NOMO-1 treated with DMSO at 0.1 percent for 48 hours (cell line): Measurements from ENCODE around the gene GMDS.

Experiments
- DNase-seq: peaks from one replicate; lab custom pipeline; 2025; ENCODE audit not compliant: unreplicated experiment; lab: John Stamatoyannopoulos, UW

Gene GMDS

DNA sequence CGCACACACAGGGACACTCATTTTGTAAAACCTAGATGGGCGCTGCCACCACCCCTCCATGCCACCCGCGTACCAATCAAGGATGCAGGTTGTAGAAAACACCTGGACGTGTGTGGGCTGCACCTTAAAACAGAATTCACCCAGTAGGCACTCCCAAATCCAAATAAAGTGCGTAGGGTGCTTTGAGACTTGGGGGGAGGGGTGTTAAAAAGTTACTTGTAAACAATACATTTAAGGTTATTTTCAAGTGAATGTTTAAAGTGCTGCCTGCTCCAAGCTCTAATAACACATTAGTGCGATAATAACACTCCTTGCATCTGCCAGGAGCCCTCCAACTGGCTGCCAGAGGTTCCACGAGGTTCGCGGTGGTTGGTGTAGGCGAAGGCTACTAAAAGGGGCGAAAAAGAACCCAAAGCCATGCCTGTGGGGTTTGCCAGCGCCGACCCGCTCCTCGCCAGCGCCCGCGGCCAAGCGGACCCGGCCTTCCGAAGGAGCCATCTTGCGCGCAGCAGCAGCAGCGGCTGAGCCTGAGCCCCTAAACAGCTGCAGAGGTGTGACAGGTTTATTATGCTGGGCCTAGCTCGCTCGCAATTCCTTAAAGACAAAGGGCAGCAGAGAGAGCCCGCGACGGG, 624.2 kb downstream of the GMDS start:
- DNase-seq: no peak

- DNase-seq: no peak
Observed at GRCh38 chr6:1620504-1621069, 624.8 kb downstream of the GMDS start.

GRCh38 chr6:1619673-1620503, 625.5 kb downstream of the GMDS start:
- no peak for DNase-seq

GRCh38 chr6:1619098-1619672, 626.2 kb downstream of the GMDS start:
- DNase-seq: no peak

DNA sequence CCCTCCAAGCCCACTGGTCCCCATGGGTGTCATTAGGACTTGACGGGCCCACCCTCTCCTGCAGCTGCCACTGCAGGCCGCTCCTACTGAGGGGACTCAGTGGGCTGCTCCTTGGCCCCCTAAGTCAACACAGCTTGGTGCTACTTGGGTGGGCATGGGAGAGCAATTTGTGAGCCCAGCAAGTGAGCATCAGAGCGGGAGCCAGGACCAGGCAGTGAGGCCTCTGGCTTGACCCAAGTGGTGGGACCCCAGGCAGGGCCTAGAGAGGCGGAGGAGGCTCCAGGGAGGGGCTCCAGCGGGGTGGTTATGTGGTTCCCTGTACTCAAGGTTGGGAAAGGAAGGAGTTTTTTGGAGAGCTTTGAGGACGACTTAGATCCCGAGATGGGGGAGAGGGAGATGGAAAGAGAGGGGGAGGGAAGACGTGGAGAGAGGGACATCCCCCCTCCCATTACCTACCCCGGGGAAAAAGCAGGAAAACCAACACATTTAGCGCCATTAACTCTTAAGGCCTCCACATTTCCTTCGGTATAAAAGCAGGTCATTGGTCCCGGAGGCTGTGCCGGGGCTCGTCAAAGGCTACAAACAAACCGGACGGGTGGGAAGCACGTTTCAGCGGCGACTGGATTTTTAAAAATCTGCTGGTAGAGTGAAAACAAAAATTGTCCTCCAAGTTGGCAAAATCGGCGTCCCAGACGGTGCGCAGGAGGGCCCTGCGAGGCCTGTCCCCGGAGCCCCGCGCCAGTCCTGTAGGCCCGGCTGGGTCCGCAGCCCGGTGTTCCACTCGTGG, 626.9 kb downstream of the GMDS start:
- DNase-seq: no peak

DNA sequence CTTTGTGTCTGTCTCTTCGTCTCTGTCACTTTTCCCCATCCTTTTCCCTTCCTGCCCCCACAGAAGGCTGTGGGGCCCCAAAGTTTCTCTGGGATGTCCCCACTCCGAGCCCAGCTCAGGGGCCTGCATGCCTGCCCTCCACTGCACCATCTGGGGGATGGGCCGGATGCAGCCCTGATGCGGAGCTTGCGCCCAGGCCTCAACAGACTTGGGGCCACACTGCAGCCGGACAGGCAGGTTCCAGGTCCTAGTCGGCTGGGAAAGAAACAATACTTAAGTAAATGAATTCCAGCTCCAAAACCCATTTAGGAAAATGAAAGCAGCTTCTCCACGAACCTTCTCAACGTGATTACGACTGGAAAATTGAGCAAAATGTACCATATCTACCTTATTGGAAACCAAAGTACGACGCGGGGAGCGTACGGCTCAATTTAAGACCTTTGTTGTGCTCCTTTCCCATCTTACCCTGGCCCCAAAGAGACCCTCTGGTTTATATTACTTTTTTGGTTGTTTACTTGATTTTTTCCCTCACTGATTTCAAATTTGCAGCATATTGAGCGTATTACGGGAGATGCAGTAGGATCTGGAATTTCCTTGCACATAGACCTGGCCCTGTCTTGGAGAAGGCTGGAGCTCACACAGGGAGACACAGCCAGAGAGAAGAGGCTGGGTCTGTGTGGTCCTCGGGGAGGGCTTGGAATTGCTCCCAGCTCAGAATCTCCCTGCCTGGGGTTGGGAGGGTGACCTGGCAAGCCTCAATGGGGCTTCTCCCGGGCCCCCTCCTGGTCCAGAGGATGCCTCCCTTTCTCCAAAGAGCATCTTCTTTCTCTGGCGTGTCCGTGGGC, 627.7 kb downstream of the GMDS start:
- no peak for DNase-seq

DNA sequence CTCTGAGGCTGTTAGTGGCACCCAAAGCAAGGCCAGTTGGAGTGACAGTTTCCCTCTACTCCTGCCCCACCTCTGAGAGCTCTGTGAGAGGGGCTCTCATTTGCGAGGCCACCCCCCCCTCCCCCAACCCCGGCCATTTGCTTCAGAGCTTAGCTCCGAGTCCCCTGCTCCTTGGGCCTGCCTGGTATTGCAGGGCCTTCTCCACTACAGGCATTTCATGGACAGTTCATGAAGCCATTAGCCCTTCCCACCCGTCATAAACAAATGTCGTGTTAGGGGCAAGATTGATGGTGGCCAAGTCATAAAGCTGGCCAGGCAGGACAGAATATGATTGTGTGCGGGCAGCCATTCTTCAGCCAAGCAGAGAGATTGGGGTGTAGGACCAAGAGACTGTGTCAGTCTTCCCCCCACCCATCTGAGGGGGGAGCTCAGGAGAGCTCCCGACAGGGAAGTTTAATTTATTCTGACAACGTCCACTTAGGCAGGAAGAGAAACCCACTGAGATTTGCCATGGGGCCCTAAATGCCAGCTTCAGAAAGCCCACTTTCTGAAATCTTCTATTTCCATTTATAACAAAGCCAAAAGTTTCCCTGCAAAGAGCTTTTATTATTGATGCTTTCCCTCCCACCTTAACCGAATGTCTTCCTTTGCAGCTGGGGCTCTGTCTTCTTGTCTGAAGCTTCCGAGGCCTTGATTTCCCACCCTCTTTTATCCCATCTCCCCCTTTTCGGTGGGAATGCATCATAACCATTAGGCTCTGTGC, 628.5 kb downstream of the GMDS start:
- no peak for DNase-seq

DNA sequence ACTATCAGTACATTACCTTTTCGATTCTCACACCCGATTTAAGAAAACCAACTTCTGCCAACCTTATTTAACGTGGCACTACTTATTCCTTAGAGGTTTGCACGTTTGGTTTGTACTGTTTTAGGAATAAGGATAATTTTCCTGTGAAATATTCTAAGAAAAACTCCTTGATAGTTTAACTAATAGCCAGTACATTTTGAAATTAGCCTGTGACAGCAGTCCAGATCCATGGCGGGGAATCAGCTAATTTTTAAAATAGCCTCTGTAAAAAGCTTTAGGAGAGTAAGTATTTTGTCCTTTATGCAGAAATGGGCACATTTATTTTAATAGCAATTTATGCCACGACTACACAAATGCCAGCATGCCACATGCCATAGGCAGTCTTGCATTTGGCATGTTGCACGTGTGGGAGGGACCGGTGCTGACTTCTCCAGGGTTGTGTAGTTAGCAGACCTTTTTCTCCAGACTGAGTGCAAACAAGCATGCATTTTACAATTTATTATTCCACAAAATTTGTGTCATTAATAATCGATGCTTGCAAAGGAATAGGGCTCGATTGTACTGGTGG, 629.5 kb downstream of the GMDS start:
- DNase-seq: no peak

GRCh38 chr6:1615151-1615852, 630.1 kb downstream of the GMDS start:
- DNase-seq: no peak

GRCh38 chr6:1614448-1615150, 630.8 kb downstream of the GMDS start:
- peak; percentile 17 for DNase-seq

- no peak for DNase-seq
Observed at GRCh38 chr6:1613688-1614447, 631.5 kb downstream of the GMDS start.

GRCh38 chr6:1613346-1613687, 632.1 kb downstream of the GMDS start:
- DNase-seq: no peak

- DNase-seq: no peak
Observed at GRCh38 chr6:1612974-1613306, 632.5 kb downstream of the GMDS start.

DNA sequence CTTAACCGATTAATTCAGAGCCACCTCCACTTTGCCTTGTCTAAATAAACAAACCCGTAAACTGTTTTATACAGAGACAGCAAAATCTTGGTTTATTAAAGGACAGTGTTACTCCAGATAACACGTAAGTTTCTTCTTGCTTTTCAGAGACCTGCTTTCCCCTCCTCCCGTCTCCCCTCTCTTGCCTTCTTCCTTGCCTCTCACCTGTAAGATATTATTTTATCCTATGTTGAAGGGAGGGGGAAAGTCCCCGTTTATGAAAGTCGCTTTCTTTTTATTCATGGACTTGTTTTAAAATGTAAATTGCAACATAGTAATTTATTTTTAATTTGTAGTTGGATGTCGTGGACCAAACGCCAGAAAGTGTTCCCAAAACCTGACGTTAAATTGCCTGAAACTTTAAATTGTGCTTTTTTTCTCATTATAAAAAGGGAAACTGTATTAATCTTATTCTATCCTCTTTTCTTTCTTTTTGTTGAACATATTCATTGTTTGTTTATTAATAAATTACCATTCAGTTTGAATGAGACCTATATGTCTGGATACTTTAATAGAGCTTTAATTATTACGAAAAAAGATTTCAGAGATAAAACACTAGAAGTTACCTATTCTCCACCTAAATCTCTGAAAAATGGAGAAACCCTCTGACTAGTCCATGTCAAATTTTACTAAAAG, 633.0 kb downstream of the GMDS start:
- DNase-seq: no peak

GRCh38 chr6:1611572-1612298, 633.7 kb downstream of the GMDS start:
- peak; percentile 18 for DNase-seq

- no peak for DNase-seq
Observed at GRCh38 chr6:1611322-1611571, 634.2 kb downstream of the GMDS start.
